HepG2 (cell line): ENCODE results near the gene PADI1. TPM values are rescaled to one million over a fixed set of nuclear protein-coding genes. Genes with fewer than 3 reads are reported as not detected.

Experiments used
- ATAC-seq: fragments of 200-7000 bp; cut with Tn5 transposase; 3 replicates; pipeline ENCODE4 v1.9.1; 2020; ENCODE audit warnings: mild to moderate bottlenecking, moderate library complexity
- BruUV-seq: library from RNA; stranded (reverse); fragments of 400-500 nt; replicated peaks from 2 replicates; lab custom pipeline; 2021; lab: Mats Ljungman, UMichigan
- CTCF ChIA-PET: fragments of 300-600 bp; formaldehyde crosslinking; extraction: SDS; loops from one replicate; lab custom pipeline; 2021; ENCODE audit warnings: low total read pairs, inconsistent platforms, low intra/inter-chr PET ratio; lab: Yijun Ruan, JAX
- POLR2A ChIA-PET: fragments of 350-600 bp; sonication (Branson Sonifier 250); formaldehyde crosslinking; loops from one replicate; lab custom pipeline; 2020; ENCODE audit warnings: antibody characterized with exemption, inconsistent platforms; lab: Yijun Ruan, JAX
- DNase-seq: peaks from one replicate; pipeline ENCODE4 v3.0.0-alpha.2; 2015; ENCODE audit warnings: low spot score
- FAIRE-seq: peaks from 3 replicates; lab custom pipeline; 2011; peaks lifted over from hg19 to GRCh38; lab: Jason Lieb, UNC
- H2AFZ ChIP-seq: one replicate; pipeline ENCODE4 v1.6.1; 2011; ENCODE audit warnings: low read length, inconsistent platforms
- H3K27ac ChIP-seq: fragments of 300-600 bp; 3 replicates; pipeline ENCODE4 v1.8.0; 2011; ENCODE audit warnings: mixed run types, mild to moderate bottlenecking, mixed read lengths, low read length, inconsistent platforms; ENCODE audit not compliant: insufficient read depth; ENCODE audit errors: extremely low read length
- H3K27me3 ChIP-seq, 2 experiments: fragments of 200-600 bp in 1 of 2; 2 replicates in 1 of 2; 3 replicates in 1 of 2; pipeline versions ENCODE4 v1.6.0 to v1.8.0; 2011; ENCODE audit warnings: low read length in 2 of 2, mild to moderate bottlenecking in 2 of 2, moderate library complexity in 2 of 2, inconsistent platforms in 1 of 2; ENCODE audit not compliant: insufficient read depth in 2 of 2, control insufficient read depth in 1 of 2
- H3K36me3 ChIP-seq, 2 experiments: fragments of 200-600 bp in 1 of 2; replicated peaks in 1 of 2; 2 replicates in 1 of 2; 3 replicates in 1 of 2; pipeline versions ENCODE4 v1.5.1 to v1.8.0; 2011; ENCODE audit warnings: low read length in 2 of 2, inconsistent platforms in 1 of 2; ENCODE audit not compliant: insufficient read depth in 2 of 2, control insufficient read depth in 1 of 2
- H3K4me1 ChIP-seq: 2 replicates; pipeline ENCODE4 v1.5.1; 2012; ENCODE audit warnings: low read length, inconsistent platforms; ENCODE audit not compliant: insufficient read depth
- H3K4me2 ChIP-seq: 2 replicates; pipeline ENCODE4 v1.6.0; 2011; ENCODE audit warnings: low read depth, low read length, inconsistent platforms
- H3K4me3 ChIP-seq, 3 experiments: fragments of 200-600 bp in 1 of 3; sonication (generic), shearing (Covaris generic) in 1 of 3; replicated peaks in 1 of 3; 2 replicates each; pipeline ENCODE4 v1.5.1; 2011 to 2016; ENCODE audit warnings: low read length in 3 of 3, inconsistent platforms in 2 of 3, low read depth in 2 of 3, mild to moderate bottlenecking in 2 of 3, control low read depth in 1 of 3, mixed read lengths in 1 of 3; ENCODE audit not compliant: insufficient read depth in 1 of 3
- H3K79me2 ChIP-seq: one replicate; pipeline ENCODE4 v1.6.1; 2011; ENCODE audit warnings: low read length, inconsistent platforms; ENCODE audit not compliant: insufficient read depth
- H3K9ac ChIP-seq: 2 replicates; pipeline ENCODE4 v1.6.0; 2011; ENCODE audit warnings: mild to moderate bottlenecking, low read depth, low read length, inconsistent platforms; ENCODE audit not compliant: insufficient read depth
- H3K9me3 ChIP-seq: 2 replicates; pipeline ENCODE4 v1.5.1; 2012; ENCODE audit warnings: mild to moderate bottlenecking, low read length
- H4K20me1 ChIP-seq: 2 replicates; pipeline ENCODE4 v1.6.0; 2011; ENCODE audit warnings: inconsistent platforms, mild to moderate bottlenecking, low read length, moderate library complexity; ENCODE audit not compliant: insufficient read depth
- HNF1B ChIP-seq: sonication (generic); formaldehyde crosslinking; IDR thresholded peaks from 2 replicates; pipeline ENCODE4 v1.5.1; 2020; ENCODE audit warnings: mild to moderate bottlenecking, moderate library complexity, missing genetic modification reagents
- NFAT5 ChIP-seq: sonication (generic); formaldehyde crosslinking; IDR thresholded peaks from 2 replicates; pipeline ENCODE4 v1.4.0; 2020; ENCODE audit warnings: missing genetic modification reagents
- RBM22 ChIP-seq: fragments of 200-400 bp; formaldehyde crosslinking; optimal IDR thresholded peaks from 2 replicates; pipeline ENCODE3; 2017; ENCODE audit warnings: mild to moderate bottlenecking, low read length, moderate library complexity
- SIX1 ChIP-seq: sonication (generic); formaldehyde crosslinking; IDR thresholded peaks from 2 replicates; pipeline ENCODE4 v1.4.0; 2020; ENCODE audit warnings: missing genetic modification reagents, borderline replicate concordance
- TBX3 ChIP-seq: fragments of 450-650 bp; IDR thresholded peaks from 2 replicates; pipeline ENCODE4 v1.6.1; 2017; ENCODE audit warnings: antibody characterized with exemption, mild to moderate bottlenecking, inconsistent platforms, borderline replicate concordance
- ZNF564 ChIP-seq: sonication (generic); formaldehyde crosslinking; IDR thresholded peaks from 2 replicates; pipeline ENCODE4 v1.8.1; 2023; ENCODE audit warnings: mild to moderate bottlenecking, missing genetic modification reagents
- ZNF792 ChIP-seq: IDR thresholded peaks from 2 replicates; pipeline ENCODE4 v1.6.1; 2016
- WGBS: methylation state at CpG from one replicate; pipeline ENCODE4 v1.1.6; 2017; ENCODE audit warnings: low lambda C conversion rate; 5-methylcytosine and 5-hydroxymethylcytosine counted together
- in situ Hi-C: cut with HindIII; loops from 2 replicates; pipeline ENCODE4 v1.10.0; 2017; ENCODE audit warnings: low pct_unique_long_range_greater_than_20kb; ENCODE audit not compliant: extremely low pct_ligation_motif_present
- intact Hi-C: fragments of 100-400 bp; cut with micrococcal nuclease; formaldehyde crosslinking; loops from one replicate; pipeline ENCODE4 v1.10.0; 2022; ENCODE audit not compliant: unreplicated experiment
- polyA plus RNA-seq, 8 experiments: library from polyadenylated mRNA; depleted of rRNA in 3 of 8; stranded (reverse) in 7 of 8; unstranded in 1 of 8; fragments of >200 nt; fragmentation: Illumina TruSeq in 4 of 8; extraction: Trizol in 4 of 8; gene quantifications; 2 replicates each; pipeline versions ENCODE4 v1.2.1 to v1.2.3, GENCODE V29; 2011 to 2016; ENCODE audit warnings: low read depth in 4 of 8, missing spikeins in 1 of 8, mixed read lengths in 1 of 8; ENCODE audit not compliant: insufficient read depth in 1 of 8
- total RNA-seq, 5 experiments: library from RNA; depleted of rRNA; stranded (reverse); fragments of >200 nt; fragmentation: Illumina TruSeq; extraction: Trizol; gene quantifications; 2 replicates each; pipeline ENCODE4 v1.2.3, GENCODE V29; 2016; ENCODE audit warnings: low read depth in 1 of 5

Gene PADI1
- total and polyA plus RNA-seq, 2 of the 13 experiments (the other 11 are each of a cell fraction or from before 2014, with no cell fraction given), result not detected

GRCh38 chr1:17281775-17282181 is 76.8 kb downstream of the PADI1 start:
- Histone ChIP-seq H3K36me3 (no peaks in the 10 kb centered on the region), H3K9ac (no peak overlapping the region), H3K27ac (no peak overlapping the region), H2AFZ (no peak overlapping the region), H3K4me2 (no peak overlapping the region), H3K4me1 (no peaks in the 10 kb centered on the region), H3K27me3 (peaks cover 4 to 23% of the 10 kb centered on the region in 2 experiments; a peak in 2 of 5 replicates), H3K79me2 (no peaks in the 10 kb centered on the region), H3K9me3 (no peaks in the 10 kb centered on the region), H4K20me1 (no peaks in the 10 kb centered on the region), H3K4me3 (no peak overlapping the region)
- in situ Hi-C loops, result no loop called here
- ATAC-seq (no peak), FAIRE-seq (no peak), DNase-seq (no peak)
- WGBS, result 18% methylated on average over 4 of the region's 8 CpGs
- BruUV-seq, result no TSS peak
- CTCF ChIA-PET, result no interaction called here
- intact Hi-C loops, result no loop called here
- POLR2A ChIA-PET, result no interaction called here
- TF ChIP-seq SIX1 (no peak), ZNF792 (CRISPR knock-in tag) (no peak), RBM22 (no peak), NFAT5 (CRISPR knock-in tag) (no peak), TBX3 (no peak), HNF1B (CRISPR knock-in tag) (no peak), ZNF564 (CRISPR knock-in tag) (no peak)
